Measurements from ENCODE around the gene ACSL1.

GRCh38 chr4:184794470-184794869 lies 31.3 kb downstream of the ACSL1 start:
- TF ChIP-seq EZH2 (IDR thresholded peaks at IDR 0.05; ENCODE audit: borderline replicate concordance, low read length) = no peak
- no peak for TF ChIP-seq CTCF (conservative IDR thresholded peaks at IDR 0.05 in 1 of 2, IDR thresholded peaks at IDR 0.05 in 1 of 2; ENCODE audit: extremely low read depth in 1 of 2, insufficient read depth in 1 of 2, low read depth in 1 of 2, low read length in 2 of 2)

Data from mammary epithelial cell (primary cell).